Measurements from ENCODE around the gene MID1.

The MID1 gene

DNA sequence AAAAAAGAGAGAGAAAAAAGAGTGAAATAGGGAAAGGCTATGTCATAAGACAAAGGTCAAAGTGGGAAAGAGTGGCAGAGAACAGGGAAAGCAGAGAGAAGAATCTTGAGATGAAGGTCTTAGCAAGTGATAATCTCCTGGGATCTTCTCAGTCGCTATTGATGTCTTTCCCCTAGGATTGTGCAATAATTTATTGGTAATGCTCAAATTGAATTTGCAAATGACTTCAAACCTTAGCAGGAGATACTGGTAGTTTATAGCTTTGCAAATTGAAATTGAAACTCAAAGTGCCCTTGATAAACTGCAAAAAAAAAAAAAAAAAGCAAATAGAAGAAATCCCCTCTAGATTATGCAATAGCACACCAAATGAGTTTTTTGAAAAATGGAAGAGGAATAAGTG, 45.7 kb upstream of the MID1 start:
- POLR2A ChIA-PET = interaction anchor here (0.8 kb wide), 1 partner anchor 10 kb away, joined by 3 read pairs; no protein-coding TSS in a partner anchor
- Histone ChIP-seq H3K9me3 (ENCODE audit: control insufficient read depth, insufficient read depth, low read depth, low read length) (no peaks in the 10 kb centered on the region), H3K36me3 (ENCODE audit: control insufficient read depth in 2 of 2, insufficient read depth in 1 of 2, low read length in 2 of 2) (no peaks in the 10 kb centered on the region), H3K27ac (ENCODE audit: extremely low read depth, low read depth, low read length) (no peak overlapping the region), H3K4me1 (ENCODE audit: control insufficient read depth, insufficient read depth, low read length) (no peaks in the 10 kb centered on the region), H3K4me3 (ENCODE audit: low read depth, low read length) (no peak overlapping the region)
- CTCF ChIA-PET = interaction anchor here (0.6 kb wide), 1 partner anchor 103 kb away, joined by 3 read pairs; no protein-coding TSS in a partner anchor
- no peak for TF ChIP-seq ZNF362 (tag by site-specific recombination; IDR thresholded peaks at IDR 0.05)
- no peak for TF ChIP-seq ZNF114 (tag by site-specific recombination; IDR thresholded peaks at IDR 0.05)
- no peak for TF ChIP-seq ZNF624 (tag by site-specific recombination; IDR thresholded peaks at IDR 0.05)
- TF ChIP-seq GLIS2 (tag by site-specific recombination; IDR thresholded peaks at IDR 0.05) = no peak
- no peak for TF ChIP-seq ZNF248 (tag by site-specific recombination; IDR thresholded peaks at IDR 0.05)
- TF ChIP-seq ZNF391 (tag by site-specific recombination; IDR thresholded peaks at IDR 0.05; ENCODE audit: borderline replicate concordance, low read depth) = no peak
- TF ChIP-seq ZNF707 (tag by site-specific recombination; IDR thresholded peaks at IDR 0.05) = no peak
- no peak for TF ChIP-seq ZNF610 (tag by site-specific recombination; IDR thresholded peaks at IDR 0.05; ENCODE audit: borderline replicate concordance)
- TF ChIP-seq ZNF549 (tag by site-specific recombination; IDR thresholded peaks at IDR 0.05) = no peak
- no peak for TF ChIP-seq PATZ1 (tag by site-specific recombination; IDR thresholded peaks at IDR 0.05)
- no peak for TF ChIP-seq ZNF2 (tag by site-specific recombination; IDR thresholded peaks at IDR 0.05)
- no peak for TF ChIP-seq KLF16 (tag by site-specific recombination; IDR thresholded peaks at IDR 0.05)
- TF ChIP-seq KLF1 (tag by site-specific recombination; IDR thresholded peaks at IDR 0.05) = no peak

DNA sequence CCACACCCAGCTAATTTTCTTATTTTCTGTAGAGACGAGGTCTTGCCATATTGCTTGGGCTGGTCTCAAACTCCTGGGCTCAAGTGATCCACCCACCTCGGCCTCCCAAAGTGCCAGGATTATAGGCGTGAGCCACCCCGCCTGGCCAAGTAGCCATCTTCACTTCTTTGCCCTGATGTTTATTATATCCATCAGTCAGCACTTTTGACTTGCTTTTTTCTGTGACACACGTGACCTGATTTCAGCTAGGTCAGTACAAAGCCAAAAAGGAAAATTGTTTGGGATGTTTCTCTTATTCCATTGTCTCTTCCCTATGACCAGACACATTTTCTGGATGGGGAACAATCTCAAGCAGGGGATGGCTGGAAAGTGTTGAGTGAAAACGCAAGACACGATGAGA, 45.3 kb upstream of the MID1 start:
- Histone ChIP-seq H3K9me3 (ENCODE audit: control insufficient read depth, insufficient read depth, low read depth, low read length) (no peaks in the 10 kb centered on the region), H3K4me3 (ENCODE audit: low read depth, low read length) (no peak overlapping the region), H3K36me3 (ENCODE audit: control insufficient read depth in 2 of 2, insufficient read depth in 1 of 2, low read length in 2 of 2) (no peaks in the 10 kb centered on the region), H3K4me1 (ENCODE audit: control insufficient read depth, insufficient read depth, low read length) (no peaks in the 10 kb centered on the region), H3K27ac (ENCODE audit: extremely low read depth, low read depth, low read length) (no peak overlapping the region)
- POLR2A ChIA-PET = interaction anchor here (0.8 kb wide), 1 partner anchor 10 kb away, joined by 3 read pairs; no protein-coding TSS in a partner anchor
- no peak for TF ChIP-seq KLF16 (tag by site-specific recombination; IDR thresholded peaks at IDR 0.05)
- TF ChIP-seq, protein P1, sequence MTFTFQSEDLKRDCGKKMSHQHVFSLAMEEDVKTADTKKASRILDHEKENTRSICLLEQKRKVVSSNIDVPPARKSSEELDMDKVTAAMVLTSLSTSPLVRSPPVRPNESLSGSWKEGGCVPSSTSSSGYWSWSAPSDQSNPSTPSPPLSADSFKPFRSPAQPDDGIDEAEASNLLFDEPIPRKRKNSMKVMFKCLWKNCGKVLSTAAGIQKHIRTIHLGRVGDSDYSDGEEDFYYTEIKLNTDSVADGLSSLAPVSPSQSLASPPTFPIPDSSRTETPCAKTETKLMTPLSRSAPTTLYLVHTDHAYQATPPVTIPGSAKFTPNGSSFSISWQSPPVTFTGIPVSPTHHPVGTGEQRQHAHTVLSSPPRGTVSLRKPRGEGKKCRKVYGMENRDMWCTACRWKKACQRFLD (tag by site-specific recombination; IDR thresholded peaks at IDR 0.05) = no peak
- TF ChIP-seq ZNF585B (tag by site-specific recombination; IDR thresholded peaks at IDR 0.05) = no peak
- TF ChIP-seq ZNF629 (tag by site-specific recombination; IDR thresholded peaks at IDR 0.05) = no peak
- TF ChIP-seq ZNF677 (tag by site-specific recombination; IDR thresholded peaks at IDR 0.05) = no peak
- TF ChIP-seq ZNF626 (tag by site-specific recombination; IDR thresholded peaks at IDR 0.05) = no peak
- no peak for TF ChIP-seq ZNF610 (tag by site-specific recombination; IDR thresholded peaks at IDR 0.05; ENCODE audit: borderline replicate concordance)
- TF ChIP-seq ZBTB17 (tag by site-specific recombination; IDR thresholded peaks at IDR 0.05) = no peak
- TF ChIP-seq SALL2 (tag by site-specific recombination; IDR thresholded peaks at IDR 0.05; ENCODE audit: borderline replicate concordance) = no peak
- TF ChIP-seq ZNF624 (tag by site-specific recombination; IDR thresholded peaks at IDR 0.05) = no peak
- TF ChIP-seq ZNF514 (tag by site-specific recombination; IDR thresholded peaks at IDR 0.05) = no peak
- no peak for TF ChIP-seq ZNF324 (tag by site-specific recombination; IDR thresholded peaks at IDR 0.05)
- no peak for TF ChIP-seq ZNF292 (tag by site-specific recombination; IDR thresholded peaks at IDR 0.05; ENCODE audit: borderline replicate concordance, low read depth)
- no peak for TF ChIP-seq ZNF837 (tag by site-specific recombination; IDR thresholded peaks at IDR 0.05)
- no peak for TF ChIP-seq ZNF623 (tag by site-specific recombination; IDR thresholded peaks at IDR 0.05)
- no peak for TF ChIP-seq ZNF146 (tag by site-specific recombination; IDR thresholded peaks at IDR 0.05)
- TF ChIP-seq ZNF423 (tag by site-specific recombination; IDR thresholded peaks at IDR 0.05) = no peak
- TF ChIP-seq KLF8 (tag by site-specific recombination; IDR thresholded peaks at IDR 0.05) = no peak
- TF ChIP-seq TRIM28 (IDR thresholded peaks at IDR 0.05; ENCODE audit: borderline replicate concordance, low read length) = no peak
- TF ChIP-seq ZNF645 (tag by site-specific recombination; IDR thresholded peaks at IDR 0.05) = no peak
- CTCF ChIA-PET = interaction anchor here (0.6 kb wide), 1 partner anchor 103 kb away, joined by 3 read pairs; no protein-coding TSS in a partner anchor
